K562 (cell line): ENCODE data around the gene RPL18A. TPM values are rescaled to one million over a fixed set of nuclear protein-coding genes. Genes with fewer than 3 reads are reported as not detected.

Experiments
- ATAC-seq: fragments of 200-7000 bp; cut with Tn5 transposase; 3 replicates; pipeline ENCODE4 v1.9.1; 2020; ENCODE audit warnings: moderate library complexity
- BruUV-seq: library from RNA; stranded (reverse); fragments of 400-500 nt; replicated peaks from 2 replicates; lab custom pipeline; 2021; lab: Mats Ljungman, UMichigan
- CTCF ChIA-PET: fragments of 300-600 bp; formaldehyde crosslinking; extraction: SDS; loops from one replicate; lab custom pipeline; 2021; ENCODE audit warnings: low intra/inter-chr PET ratio; lab: Yijun Ruan, JAX
- POLR2A ChIA-PET: fragments of 300-600, 350-650 bp; sonication (Branson Sonifier 250); formaldehyde crosslinking; extraction: SDS; loops from one replicate; lab custom pipeline; 2021; ENCODE audit warnings: antibody characterized with exemption, inconsistent platforms; lab: Yijun Ruan, JAX
- DNase-seq, 4 experiments: peaks; one replicate each; pipeline versions ENCODE4 v3.0.0 to v3.0.0-alpha.2; 2011 to 2018; ENCODE audit warnings: low spot score in 3 of 4, mixed read lengths in 3 of 4; ENCODE audit errors: extremely low read depth in 1 of 4
- FAIRE-seq: peaks from 2 replicates; lab custom pipeline; 2011; peaks lifted over from hg19 to GRCh38; lab: Jason Lieb, UNC
- H2AFZ ChIP-seq: 2 replicates; pipeline ENCODE4 v1.6.0; 2011; ENCODE audit warnings: low read depth, low read length, control low read depth, inconsistent platforms
- H3K27ac ChIP-seq: fragments of 200-600 bp; 3 replicates; pipeline ENCODE4 v1.8.0; 2011; ENCODE audit warnings: low read depth, mild to moderate bottlenecking, control low read depth, inconsistent platforms, low read length, moderate library complexity, mixed read lengths; ENCODE audit errors: extremely low read depth
- H3K27me3 ChIP-seq, 2 experiments: fragments of 300-600 bp in 1 of 2; 2 replicates in 1 of 2; 3 replicates in 1 of 2; pipeline versions ENCODE4 v1.6.0 to v1.8.0; 2011; ENCODE audit warnings: inconsistent platforms in 2 of 2, low read length in 2 of 2, mild to moderate bottlenecking in 1 of 2, mixed read lengths in 1 of 2, moderate library complexity in 1 of 2; ENCODE audit not compliant: control insufficient read depth in 2 of 2, insufficient read depth in 2 of 2
- H3K36me3 ChIP-seq: fragments of 300-600 bp; 3 replicates; pipeline ENCODE4 v1.8.0; 2011; ENCODE audit warnings: mild to moderate bottlenecking, low read length, inconsistent platforms; ENCODE audit not compliant: control insufficient read depth, insufficient read depth
- H3K4me1 ChIP-seq, 2 experiments: fragments of 200-600 bp in 1 of 2; replicated peaks in 1 of 2; 2 replicates in 1 of 2; 3 replicates in 1 of 2; pipeline versions ENCODE4 v1.5.1 to v1.8.0; 2011; ENCODE audit warnings: inconsistent platforms in 2 of 2, low read length in 2 of 2, mild to moderate bottlenecking in 1 of 2, mixed read lengths in 1 of 2, moderate library complexity in 1 of 2; ENCODE audit not compliant: control insufficient read depth in 2 of 2, insufficient read depth in 2 of 2
- H3K4me2 ChIP-seq: 2 replicates; pipeline ENCODE4 v1.6.1; 2011; ENCODE audit warnings: low read length, control low read depth, inconsistent platforms, mixed read lengths; ENCODE audit not compliant: insufficient read depth
- H3K4me3 ChIP-seq: fragments of 200-600 bp; sonication (generic), shearing (Covaris generic); 2 replicates; pipeline ENCODE4 v1.5.1; 2016; ENCODE audit warnings: control low read depth, inconsistent platforms
- H3K79me2 ChIP-seq: fragments of 200-600 bp; 3 replicates; pipeline ENCODE4 v1.8.0; 2011; ENCODE audit warnings: low read length, inconsistent platforms; ENCODE audit not compliant: control insufficient read depth, insufficient read depth
- H3K9ac ChIP-seq, 2 experiments: 2 replicates each; pipeline versions ENCODE4 v1.6.0 to v1.6.1; 2011; ENCODE audit warnings: low read depth in 2 of 2, low read length in 2 of 2, control low read depth in 1 of 2, inconsistent platforms in 1 of 2, mild to moderate bottlenecking in 1 of 2, mixed read lengths in 1 of 2; ENCODE audit not compliant: insufficient read depth in 1 of 2
- H3K9me1 ChIP-seq: one replicate; pipeline ENCODE4 v1.6.0; 2011; ENCODE audit warnings: inconsistent platforms, mild to moderate bottlenecking, low read length, moderate library complexity; ENCODE audit not compliant: control insufficient read depth, insufficient read depth
- H3K9me3 ChIP-seq: replicated peaks from 2 replicates; pipeline ENCODE4 v1.5.1; 2011; ENCODE audit warnings: low read depth, low read length, inconsistent platforms; ENCODE audit not compliant: control insufficient read depth, insufficient read depth
- H4K20me1 ChIP-seq: replicated peaks from 2 replicates; pipeline ENCODE4 v1.6.1; 2011; ENCODE audit warnings: low read length, inconsistent platforms, mixed read lengths; ENCODE audit not compliant: control insufficient read depth, insufficient read depth
- BRD4 ChIP-seq: fragments of 200-600 bp; sonication (generic); IDR thresholded peaks from 2 replicates; pipeline ENCODE4 v1.6.1; 2017; ENCODE audit warnings: inconsistent platforms
- FOXK1 ChIP-seq: sonication (generic); formaldehyde crosslinking; IDR thresholded peaks from 2 replicates; pipeline ENCODE4 v1.8.0; 2022; ENCODE audit warnings: missing genetic modification reagents, mild to moderate bottlenecking, borderline replicate concordance
- MYC ChIP-seq, 2 experiments: fragments of 250-450 bp in 1 of 2; sonication (Bioruptor Pico) in 1 of 2; IDR thresholded peaks; 2 replicates each; pipeline versions ENCODE4 v1.5.1 to v1.6.1; 2012 to 2021; ENCODE audit warnings: low read depth in 2 of 2, borderline replicate concordance in 1 of 2, improper control_type of control experiment in 1 of 2, low read length in 1 of 2, mild to moderate bottlenecking in 1 of 2, moderate library complexity in 1 of 2
- SAP30 ChIP-seq: fragments of 200-600 bp; sonication (generic); IDR thresholded peaks from 2 replicates; pipeline ENCODE4 v1.6.1; 2012; ENCODE audit warnings: borderline replicate concordance, low read depth, mild to moderate bottlenecking, moderate library complexity, low read length, control low read depth, inconsistent platforms; ENCODE audit not compliant: insufficient read depth, poor library complexity, severe bottlenecking
- SIN3A ChIP-seq, 2 experiments: fragments of 150-350 bp in 1 of 2; IDR thresholded peaks; 2 replicates each; pipeline ENCODE4 v1.6.1; 2011 to 2016; ENCODE audit warnings: borderline replicate concordance in 2 of 2, low read depth in 2 of 2, low read length in 2 of 2, mild to moderate bottlenecking in 2 of 2, moderate library complexity in 2 of 2; ENCODE audit not compliant: control insufficient read depth in 1 of 2
- WGBS: fragments of 100-300 bp; shearing (Covaris generic); methylation state at CpG from one replicate; pipeline ENCODE4 v1.1.6; 2016; ENCODE audit warnings: low coverage, mixed read lengths; ENCODE audit not compliant: insufficient coverage; ENCODE audit errors: missing lambda C conversion rate; 5-methylcytosine and 5-hydroxymethylcytosine counted together
- in situ Hi-C: fragments of 300-500 bp; cut with MboI; formaldehyde crosslinking; loops from 4 replicates; pipeline ENCODE4 v1.15.0; 2018; ENCODE audit warnings: inconsistent platforms, mixed read lengths
- intact Hi-C: fragments of 100-400 bp; cut with micrococcal nuclease; formaldehyde crosslinking; loops from 2 replicates; pipeline ENCODE4 v1.14.2; 2022
- polyA plus RNA-seq, 8 experiments: library from polyadenylated mRNA; depleted of rRNA in 4 of 8; stranded (reverse) in 5 of 8; unstranded in 3 of 8; fragments of >200 nt; fragmentation: Nextera tagmentation in 2 of 8; fragmentation: Illumina TruSeq in 1 of 8; extraction: Ambion mirVana in 2 of 8; extraction: Trizol in 1 of 8; gene quantifications; 2 replicates each; pipeline versions ENCODE4 v1.2.1 to v1.2.3, GENCODE V29; 2011 to 2014; ENCODE audit warnings: inconsistent platforms in 1 of 8, missing spikeins in 1 of 8
- total RNA-seq, 7 experiments: library from RNA; depleted of rRNA in 6 of 7; stranded (reverse); fragments of >200 nt in 6 of 7; fragmentation: Illumina TruSeq in 2 of 7; extraction: Trizol in 2 of 7; gene quantifications; 2 replicates each; pipeline versions ENCODE4 v1.2.1 to v1.2.3, GENCODE V29; 2011 to 2021; ENCODE audit warnings: low replicate concordance in 1 of 7
- TF ChIP-seq, protein P1 (sequence below): fragments of 450-650 bp; IDR thresholded peaks from 2 replicates; pipeline ENCODE4 v1.6.1; 2016; ENCODE audit warnings: borderline replicate concordance
- TF ChIP-seq, protein P2 (sequence below): fragments of 250-450 bp; sonication (Bioruptor Pico); IDR thresholded peaks from 2 replicates; pipeline ENCODE4 v1.4.0; 2020
- TF ChIP-seq, protein P3 (sequence below): sonication (generic); formaldehyde crosslinking; IDR thresholded peaks from 2 replicates; pipeline ENCODE4 v1.4.0; 2020; ENCODE audit warnings: mild to moderate bottlenecking, missing genetic modification reagents

Gene RPL18A
- total and polyA plus RNA-seq, 9 of the 15 experiments (the other 6 are each of a cell fraction or from before 2014, with no cell fraction given) = 626 to 2,882 (median 1,895) TPM

DNA sequence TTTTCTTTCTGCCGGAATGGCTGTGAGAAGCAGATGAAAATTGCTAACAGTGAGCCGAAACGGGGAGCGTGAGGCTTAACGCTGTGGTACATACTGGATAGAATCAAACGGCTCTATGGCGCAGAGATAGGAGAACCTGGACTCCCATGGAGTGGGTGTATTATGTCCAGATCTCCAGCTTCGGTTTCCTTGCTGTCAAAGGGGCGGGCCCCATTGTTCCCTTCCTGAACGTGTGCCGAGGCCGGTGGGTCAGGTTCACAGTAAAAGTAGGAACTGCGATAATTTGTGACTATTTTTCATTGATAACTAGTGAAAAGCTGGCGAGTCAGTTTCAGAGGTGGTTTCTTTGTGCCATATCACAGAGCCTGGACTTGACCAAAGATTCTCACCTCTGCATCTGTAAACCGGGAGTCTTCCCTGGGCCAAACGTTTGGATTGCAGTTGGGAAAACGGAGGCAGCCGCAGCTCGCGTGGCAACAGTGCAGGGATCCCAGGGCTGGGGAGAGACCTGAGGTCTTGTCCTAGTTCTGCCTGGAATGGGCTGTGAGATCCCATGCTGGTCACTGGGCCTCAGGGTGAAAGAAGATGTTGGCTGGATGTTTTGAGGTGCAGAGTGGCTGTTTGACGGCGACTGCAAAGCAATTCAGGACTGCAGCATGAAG lies 752 bp downstream of the RPL18A start:
- intact Hi-C loops (loop anchor here (10.0 kb wide), 1 partner anchor 194 kb away; no protein-coding TSS in a partner anchor), in situ Hi-C loops (no loop called here)
- FAIRE-seq (peak; percentile 32), DNase-seq (peak in 3 of 4 experiments; percentile 37 to 49 (median 41)), ATAC-seq (no peak)
- Histone ChIP-seq H4K20me1 (peaks cover 48% of the 10 kb centered on the region), H2AFZ (no peak overlapping the region), H3K36me3 (peaks cover 48% of the 10 kb centered on the region), H3K9me1 (peaks cover 3% of the 10 kb centered on the region), H3K4me1 (peaks cover 11 to 41% of the 10 kb centered on the region in 2 experiments; a peak in 4 of 5 replicates), H3K79me2 (peaks cover 43% of the 10 kb centered on the region), H3K9me3 (no peaks in the 10 kb centered on the region), H3K27me3 (no peaks in the 10 kb centered on the region), H3K9ac (peak overlapping the region; percentile 99), H3K4me2 (peak overlapping the region; percentile 100), H3K4me3 (peak overlapping the region; percentile 82), H3K27ac (peak overlapping the region; percentile 91)
- TSS peak; percentile 55 for BruUV-seq
- ChIA-PET CTCF (interaction anchor here (1.1 to 2.0 kb wide), 3 partner anchors 71 to 136 kb away, joined by 3 to 13 read pairs (median 7); partner anchors contain the start of gene CCDC124), POLR2A (interaction anchor here (0.6 to 4.0 kb wide), 15 partner anchors 10 to 1019 kb away, joined by 3 to 51 read pairs (median 3); partner anchors contain the start of genes CCDC124, JAK3 and SLC5A5)
- under 1% methylated on average over 22 of the region's 22 CpGs for WGBS
- TF ChIP-seq, protein P1, sequence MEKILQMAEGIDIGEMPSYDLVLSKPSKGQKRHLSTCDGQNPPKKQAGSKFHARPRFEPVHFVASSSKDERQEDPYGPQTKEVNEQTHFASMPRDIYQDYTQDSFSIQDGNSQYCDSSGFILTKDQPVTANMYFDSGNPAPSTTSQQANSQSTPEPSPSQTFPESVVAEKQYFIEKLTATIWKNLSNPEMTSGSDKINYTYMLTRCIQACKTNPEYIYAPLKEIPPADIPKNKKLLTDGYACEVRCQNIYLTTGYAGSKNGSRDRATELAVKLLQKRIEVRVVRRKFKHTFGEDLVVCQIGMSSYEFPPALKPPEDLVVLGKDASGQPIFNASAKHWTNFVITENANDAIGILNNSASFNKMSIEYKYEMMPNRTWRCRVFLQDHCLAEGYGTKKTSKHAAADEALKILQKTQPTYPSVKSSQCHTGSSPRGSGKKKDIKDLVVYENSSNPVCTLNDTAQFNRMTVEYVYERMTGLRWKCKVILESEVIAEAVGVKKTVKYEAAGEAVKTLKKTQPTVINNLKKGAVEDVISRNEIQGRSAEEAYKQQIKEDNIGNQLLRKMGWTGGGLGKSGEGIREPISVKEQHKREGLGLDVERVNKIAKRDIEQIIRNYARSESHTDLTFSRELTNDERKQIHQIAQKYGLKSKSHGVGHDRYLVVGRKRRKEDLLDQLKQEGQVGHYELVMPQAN = peak; percentile 50
- TF ChIP-seq FOXK1 (CRISPR knock-in tag) (0 out of 2 replicates have a peak, but pooled peaks have one; percentile 23), MYC (IDR thresholded peaks at IDR 0.05; ENCODE audit: low read depth, low read length) (no peak), MYC (CRISPR knock-in tag; IDR thresholded peaks at IDR 0.05; ENCODE audit: borderline replicate concordance, low read depth) (0 out of 2 replicates have a peak, but pooled peaks have one; percentile 16), SAP30 (peak; percentile 48), SIN3A (IDR thresholded peaks at IDR 0.05; ENCODE audit: borderline replicate concordance in 2 of 2, control insufficient read depth in 1 of 2, low read depth in 2 of 2, low read length in 2 of 2) (0 out of 4 replicates have a peak, but pooled peaks have one; percentile 3 to 25), BRD4 (0 out of 2 replicates have a peak, but pooled peaks have one; percentile 60)
- TF ChIP-seq, protein P2, sequence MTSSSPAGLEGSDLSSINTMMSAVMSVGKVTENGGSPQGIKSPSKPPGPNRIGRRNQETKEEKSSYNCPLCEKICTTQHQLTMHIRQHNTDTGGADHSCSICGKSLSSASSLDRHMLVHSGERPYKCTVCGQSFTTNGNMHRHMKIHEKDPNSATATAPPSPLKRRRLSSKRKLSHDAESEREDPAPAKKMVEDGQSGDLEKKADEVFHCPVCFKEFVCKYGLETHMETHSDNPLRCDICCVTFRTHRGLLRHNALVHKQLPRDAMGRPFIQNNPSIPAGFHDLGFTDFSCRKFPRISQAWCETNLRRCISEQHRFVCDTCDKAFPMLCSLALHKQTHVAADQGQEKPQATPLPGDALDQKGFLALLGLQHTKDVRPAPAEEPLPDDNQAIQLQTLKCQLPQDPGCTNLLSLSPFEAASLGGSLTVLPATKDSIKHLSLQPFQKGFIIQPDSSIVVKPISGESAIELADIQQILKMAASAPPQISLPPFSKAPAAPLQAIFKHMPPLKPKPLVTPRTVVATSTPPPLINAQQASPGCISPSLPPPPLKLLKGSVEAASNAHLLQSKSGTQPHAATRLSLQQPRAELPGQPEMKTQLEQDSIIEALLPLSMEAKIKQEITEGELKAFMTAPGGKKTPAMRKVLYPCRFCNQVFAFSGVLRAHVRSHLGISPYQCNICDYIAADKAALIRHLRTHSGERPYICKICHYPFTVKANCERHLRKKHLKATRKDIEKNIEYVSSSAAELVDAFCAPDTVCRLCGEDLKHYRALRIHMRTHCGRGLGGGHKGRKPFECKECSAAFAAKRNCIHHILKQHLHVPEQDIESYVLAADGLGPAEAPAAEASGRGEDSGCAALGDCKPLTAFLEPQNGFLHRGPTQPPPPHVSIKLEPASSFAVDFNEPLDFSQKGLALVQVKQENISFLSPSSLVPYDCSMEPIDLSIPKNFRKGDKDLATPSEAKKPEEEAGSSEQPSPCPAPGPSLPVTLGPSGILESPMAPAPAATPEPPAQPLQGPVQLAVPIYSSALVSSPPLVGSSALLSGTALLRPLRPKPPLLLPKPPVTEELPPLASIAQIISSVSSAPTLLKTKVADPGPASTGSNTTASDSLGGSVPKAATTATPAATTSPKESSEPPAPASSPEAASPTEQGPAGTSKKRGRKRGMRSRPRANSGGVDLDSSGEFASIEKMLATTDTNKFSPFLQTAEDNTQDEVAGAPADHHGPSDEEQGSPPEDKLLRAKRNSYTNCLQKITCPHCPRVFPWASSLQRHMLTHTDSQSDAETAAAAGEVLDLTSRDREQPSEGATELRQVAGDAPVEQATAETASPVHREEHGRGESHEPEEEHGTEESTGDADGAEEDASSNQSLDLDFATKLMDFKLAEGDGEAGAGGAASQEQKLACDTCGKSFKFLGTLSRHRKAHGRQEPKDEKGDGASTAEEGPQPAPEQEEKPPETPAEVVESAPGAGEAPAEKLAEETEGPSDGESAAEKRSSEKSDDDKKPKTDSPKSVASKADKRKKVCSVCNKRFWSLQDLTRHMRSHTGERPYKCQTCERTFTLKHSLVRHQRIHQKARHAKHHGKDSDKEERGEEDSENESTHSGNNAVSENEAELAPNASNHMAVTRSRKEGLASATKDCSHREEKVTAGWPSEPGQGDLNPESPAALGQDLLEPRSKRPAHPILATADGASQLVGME (CRISPR knock-in tag) = no peak
- TF ChIP-seq, protein P3, sequence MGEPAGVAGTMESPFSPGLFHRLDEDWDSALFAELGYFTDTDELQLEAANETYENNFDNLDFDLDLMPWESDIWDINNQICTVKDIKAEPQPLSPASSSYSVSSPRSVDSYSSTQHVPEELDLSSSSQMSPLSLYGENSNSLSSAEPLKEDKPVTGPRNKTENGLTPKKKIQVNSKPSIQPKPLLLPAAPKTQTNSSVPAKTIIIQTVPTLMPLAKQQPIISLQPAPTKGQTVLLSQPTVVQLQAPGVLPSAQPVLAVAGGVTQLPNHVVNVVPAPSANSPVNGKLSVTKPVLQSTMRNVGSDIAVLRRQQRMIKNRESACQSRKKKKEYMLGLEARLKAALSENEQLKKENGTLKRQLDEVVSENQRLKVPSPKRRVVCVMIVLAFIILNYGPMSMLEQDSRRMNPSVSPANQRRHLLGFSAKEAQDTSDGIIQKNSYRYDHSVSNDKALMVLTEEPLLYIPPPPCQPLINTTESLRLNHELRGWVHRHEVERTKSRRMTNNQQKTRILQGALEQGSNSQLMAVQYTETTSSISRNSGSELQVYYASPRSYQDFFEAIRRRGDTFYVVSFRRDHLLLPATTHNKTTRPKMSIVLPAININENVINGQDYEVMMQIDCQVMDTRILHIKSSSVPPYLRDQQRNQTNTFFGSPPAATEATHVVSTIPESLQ = 0 out of 2 replicates have a peak, but pooled peaks have one; percentile 57
